ENCODE measurements around the gene ELMO1. TPM values are rescaled to one million over a fixed set of nuclear protein-coding genes. Genes with fewer than 3 reads are reported as not detected.

ELMO1 gene
- total RNA-seq, 1 experiment from 2014 or later = 1.1 TPM

DNA sequence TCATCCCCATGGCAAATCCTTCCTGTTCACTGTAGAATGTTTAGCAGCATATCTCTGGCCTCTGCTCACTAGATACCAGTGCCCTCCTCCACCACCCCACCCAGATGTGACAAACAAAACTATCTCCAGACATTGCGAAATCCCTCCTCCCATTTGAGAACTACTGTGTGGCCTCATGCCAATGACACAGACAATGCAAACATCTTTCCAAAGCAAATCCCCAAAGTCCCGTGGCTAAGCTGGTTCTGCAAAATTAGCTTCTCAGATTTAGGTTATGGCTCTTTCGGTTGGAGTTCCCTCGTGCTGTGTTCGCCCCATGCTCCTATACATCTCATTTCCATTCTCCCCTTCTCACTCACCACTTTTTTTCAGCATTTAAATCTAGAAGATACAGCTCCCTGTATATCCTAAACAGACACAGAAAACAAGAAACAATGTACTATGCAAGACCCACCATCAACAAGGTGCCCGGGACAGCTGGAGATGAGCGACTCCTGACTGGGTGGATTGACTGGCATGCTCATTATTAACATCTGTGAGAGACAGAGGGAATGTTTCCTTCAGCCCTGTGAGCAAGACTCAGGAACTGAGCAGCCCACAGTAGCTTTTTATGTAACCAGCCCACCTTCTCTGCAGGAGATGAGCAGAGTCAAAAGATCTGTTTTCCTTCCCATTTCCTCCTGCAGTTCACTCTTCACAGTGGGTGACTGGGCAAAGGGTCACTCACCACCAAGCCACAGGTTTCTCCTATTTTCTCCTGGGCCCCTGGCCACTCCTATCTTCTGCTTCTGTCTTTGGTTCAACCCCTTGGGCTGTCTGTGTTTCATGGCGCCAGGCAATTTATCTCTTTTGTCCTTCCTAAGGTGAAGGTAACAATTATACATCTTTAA is 498.7 kb downstream of the ELMO1 start:
- Histone ChIP-seq H4K20me1 (ENCODE audit: insufficient read depth) (no peaks in the 10 kb centered on the region), H3K9me2 (ENCODE audit: insufficient read depth) (no peaks in the 10 kb centered on the region), H3K27me3 (ENCODE audit: insufficient read depth, low read length) (no peaks in the 10 kb centered on the region; the same call in 1 of the 2 replicates), H3K27ac (ENCODE audit: low read depth, low read length) (no peak overlapping the region), H3K9ac (ENCODE audit: low read length) (no peak overlapping the region), H3K4me3 (replicated peaks in 1 of 2; ENCODE audit: low read depth in 1 of 2, low read length in 2 of 2) (no peak overlapping the region), H3K4me1 (ENCODE audit: control insufficient read depth in 1 of 2, insufficient read depth in 2 of 2, low read length in 2 of 2) (no peaks in the 10 kb centered on the region), H3K4me2 (ENCODE audit: low read length) (no peak overlapping the region), H3K36me3 (ENCODE audit: control insufficient read depth in 1 of 2, insufficient read depth in 2 of 2, low read length in 2 of 2) (no peaks in the 10 kb centered on the region), H3K79me2 (ENCODE audit: insufficient read depth, low read length) (no peaks in the 10 kb centered on the region), H2AFZ (ENCODE audit: low read depth, low read length, poor library complexity, severe bottlenecking) (no peak overlapping the region), H3K9me3 (ENCODE audit: control insufficient read depth in 1 of 2, insufficient read depth in 1 of 2, low read depth in 1 of 2, low read length in 2 of 2) (no peaks in the 10 kb centered on the region)
- TF ChIP-seq, protein P1, sequence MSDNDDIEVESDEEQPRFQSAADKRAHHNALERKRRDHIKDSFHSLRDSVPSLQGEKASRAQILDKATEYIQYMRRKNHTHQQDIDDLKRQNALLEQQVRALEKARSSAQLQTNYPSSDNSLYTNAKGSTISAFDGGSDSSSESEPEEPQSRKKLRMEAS (IDR thresholded peaks at IDR 0.05) = no peak
- TF ChIP-seq EZH2phosphoT487 (IDR thresholded peaks at IDR 0.05; ENCODE audit: borderline replicate concordance) = no peak
- TF ChIP-seq YY1 (IDR thresholded peaks at IDR 0.05; ENCODE audit: extremely low read depth, insufficient replicate concordance, low read depth, low read length) = no peak
- no peak for TF ChIP-seq CBX3 (IDR thresholded peaks at IDR 0.05; ENCODE audit: low read depth)
- TF ChIP-seq, protein P2, sequence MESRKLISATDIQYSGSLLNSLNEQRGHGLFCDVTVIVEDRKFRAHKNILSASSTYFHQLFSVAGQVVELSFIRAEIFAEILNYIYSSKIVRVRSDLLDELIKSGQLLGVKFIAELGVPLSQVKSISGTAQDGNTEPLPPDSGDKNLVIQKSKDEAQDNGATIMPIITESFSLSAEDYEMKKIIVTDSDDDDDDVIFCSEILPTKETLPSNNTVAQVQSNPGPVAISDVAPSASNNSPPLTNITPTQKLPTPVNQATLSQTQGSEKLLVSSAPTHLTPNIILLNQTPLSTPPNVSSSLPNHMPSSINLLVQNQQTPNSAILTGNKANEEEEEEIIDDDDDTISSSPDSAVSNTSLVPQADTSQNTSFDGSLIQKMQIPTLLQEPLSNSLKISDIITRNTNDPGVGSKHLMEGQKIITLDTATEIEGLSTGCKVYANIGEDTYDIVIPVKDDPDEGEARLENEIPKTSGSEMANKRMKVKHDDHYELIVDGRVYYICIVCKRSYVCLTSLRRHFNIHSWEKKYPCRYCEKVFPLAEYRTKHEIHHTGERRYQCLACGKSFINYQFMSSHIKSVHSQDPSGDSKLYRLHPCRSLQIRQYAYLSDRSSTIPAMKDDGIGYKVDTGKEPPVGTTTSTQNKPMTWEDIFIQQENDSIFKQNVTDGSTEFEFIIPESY (IDR thresholded peaks at IDR 0.05; ENCODE audit: extremely low read depth, insufficient replicate concordance, low read length) = no peak
- TF ChIP-seq SP1 (IDR thresholded peaks at IDR 0.05; ENCODE audit: low read depth) = no peak
- TF ChIP-seq SIN3A (IDR thresholded peaks at IDR 0.05; ENCODE audit: low read depth) = no peak
- TF ChIP-seq ZFX (IDR thresholded peaks at IDR 0.05) = no peak
- RAD21 ChIA-PET (ENCODE audit: low non-redundant PET in 1 of 2, low total read pairs in 2 of 2, uncharacterized antibody in 2 of 2, unreplicated experiment in 2 of 2) = no interaction called here
- ATAC-seq (no peak), DNase-seq (ENCODE audit: low read depth, low spot score) (no peak)
- intact Hi-C loops (cut with micrococcal nuclease) = no loop called here
- CTCF ChIA-PET = no interaction called here
- no TSS peak for BruUV-seq (replicated peaks)
- POLR2A ChIA-PET = no interaction called here
